K562 treated with DMSO at 1 percent for 24 hours (cell line): ENCODE results near the gene BRI3BP. TPM values are rescaled to one million over a fixed set of nuclear protein-coding genes. Genes with fewer than 3 reads are reported as not detected.

Experiments used
- total RNA-seq: library from RNA; unstranded; fragments of 300-600 nt; gene quantifications from 2 replicates; pipeline ENCODE4 v1.2.3, GENCODE V29; 2022; ENCODE audit warnings: low read depth; ENCODE audit not compliant: insufficient read depth

BRI3BP gene
- 9.1 and 9.3 TPM in 2 replicates for total RNA-seq

GRCh38 chr12:124993626-124994436, at the start of gene BRI3BP:
Gene BRI3BP, plus strand, starts transcription at chr12:124993645. Its CDS starts 146 bp downstream, at chr12:124993791.

GRCh38 chr12:125065021-125065918, 71.8 kb downstream of the BRI3BP start, which contains the start of gene AACS:
Gene AACS, plus strand, starts transcription at chr12:125065435. Its CDS starts 150 bp downstream, at chr12:125065585.

Other genes starting within 250 kb of the BRI3BP start
- gene SCARB1, start 129.8 kb upstream of the BRI3BP start, total RNA-seq: 59.3 and 74.2 TPM in 2 replicates
- 1,181 and 1,211 TPM in 2 replicates for gene UBC, start 79.0 kb upstream of the BRI3BP start, total RNA-seq
- 13.9 and 15.7 TPM in 2 replicates for gene DHX37, start 4.5 kb upstream of the BRI3BP start, total RNA-seq
- 19.3 and 21.6 TPM in 2 replicates for gene AACS, start 71.8 kb downstream of the BRI3BP start, total RNA-seq
- gene TMEM132B, start 192.7 kb downstream of the BRI3BP start, total RNA-seq: 0.45 TPM in 1 of 2 replicates, not detected in the other